ENCODE measurements around the gene FAM107B.

The FAM107B gene

DNA sequence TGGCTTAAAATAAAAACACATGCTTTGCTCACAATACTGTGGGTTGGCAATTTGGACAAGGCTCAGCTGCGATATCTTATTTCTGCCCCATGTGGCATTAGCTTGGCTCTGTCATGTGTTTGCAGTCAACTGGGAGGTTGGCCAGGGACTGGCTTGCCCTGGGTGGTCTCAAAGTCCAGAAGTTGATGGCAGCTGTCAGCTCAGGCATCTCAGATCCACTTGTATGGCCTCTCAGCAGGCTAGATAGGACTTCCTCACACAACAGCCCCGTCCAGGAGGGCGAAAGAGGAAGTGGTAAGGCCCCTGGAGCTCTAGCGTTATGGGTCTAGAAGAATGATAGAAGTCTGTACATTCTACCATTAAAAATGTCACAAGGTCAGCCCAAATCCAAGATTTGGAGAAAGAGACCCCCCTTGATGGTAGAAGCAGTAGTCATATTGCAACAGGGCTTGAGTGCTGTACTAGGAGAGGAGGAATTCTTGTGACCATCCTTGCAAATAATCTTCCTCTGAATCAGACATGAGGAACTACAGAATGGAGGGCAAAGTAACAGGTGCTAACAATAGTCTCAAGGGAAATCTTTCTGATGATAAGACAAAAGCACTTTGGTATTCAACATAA, 166.2 kb downstream of the FAM107B start:
- DNase-seq (ENCODE audit: low read depth): no peak
- H3K4me3 ChIP-seq (ENCODE audit: low read depth, low read length): no peak overlapping the region
- TF ChIP-seq, protein P1, sequence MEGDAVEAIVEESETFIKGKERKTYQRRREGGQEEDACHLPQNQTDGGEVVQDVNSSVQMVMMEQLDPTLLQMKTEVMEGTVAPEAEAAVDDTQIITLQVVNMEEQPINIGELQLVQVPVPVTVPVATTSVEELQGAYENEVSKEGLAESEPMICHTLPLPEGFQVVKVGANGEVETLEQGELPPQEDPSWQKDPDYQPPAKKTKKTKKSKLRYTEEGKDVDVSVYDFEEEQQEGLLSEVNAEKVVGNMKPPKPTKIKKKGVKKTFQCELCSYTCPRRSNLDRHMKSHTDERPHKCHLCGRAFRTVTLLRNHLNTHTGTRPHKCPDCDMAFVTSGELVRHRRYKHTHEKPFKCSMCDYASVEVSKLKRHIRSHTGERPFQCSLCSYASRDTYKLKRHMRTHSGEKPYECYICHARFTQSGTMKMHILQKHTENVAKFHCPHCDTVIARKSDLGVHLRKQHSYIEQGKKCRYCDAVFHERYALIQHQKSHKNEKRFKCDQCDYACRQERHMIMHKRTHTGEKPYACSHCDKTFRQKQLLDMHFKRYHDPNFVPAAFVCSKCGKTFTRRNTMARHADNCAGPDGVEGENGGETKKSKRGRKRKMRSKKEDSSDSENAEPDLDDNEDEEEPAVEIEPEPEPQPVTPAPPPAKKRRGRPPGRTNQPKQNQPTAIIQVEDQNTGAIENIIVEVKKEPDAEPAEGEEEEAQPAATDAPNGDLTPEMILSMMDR (IDR thresholded peaks at IDR 0.05; ENCODE audit: control insufficient read depth, extremely low read depth, insufficient read depth): no peak

DNA sequence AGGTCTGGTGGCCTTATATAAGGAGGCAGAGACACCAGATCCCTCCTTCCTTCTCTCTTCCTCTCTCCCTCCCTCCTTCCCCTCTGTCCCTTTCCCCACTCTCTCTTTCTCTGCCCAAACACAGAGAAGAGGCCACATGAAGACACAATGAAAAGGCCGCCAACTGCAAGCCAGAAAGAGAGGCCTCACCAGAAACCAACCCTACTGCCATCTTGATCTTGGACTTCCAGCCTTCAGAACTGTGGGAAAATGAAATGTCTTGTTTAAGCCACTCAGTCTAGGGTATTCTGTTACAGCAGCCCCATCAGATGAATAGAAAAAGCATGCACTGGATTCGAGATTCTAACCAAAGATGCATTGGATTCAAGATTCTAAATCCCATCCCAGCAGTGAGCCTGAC, 168.1 kb downstream of the FAM107B start:
- H3K4me3 ChIP-seq (ENCODE audit: low read depth, low read length): no peak overlapping the region
- TF ChIP-seq, protein P1 (IDR thresholded peaks at IDR 0.05; ENCODE audit: control insufficient read depth, extremely low read depth, insufficient read depth): no peak
- DNase-seq (ENCODE audit: low read depth): no peak

DNA sequence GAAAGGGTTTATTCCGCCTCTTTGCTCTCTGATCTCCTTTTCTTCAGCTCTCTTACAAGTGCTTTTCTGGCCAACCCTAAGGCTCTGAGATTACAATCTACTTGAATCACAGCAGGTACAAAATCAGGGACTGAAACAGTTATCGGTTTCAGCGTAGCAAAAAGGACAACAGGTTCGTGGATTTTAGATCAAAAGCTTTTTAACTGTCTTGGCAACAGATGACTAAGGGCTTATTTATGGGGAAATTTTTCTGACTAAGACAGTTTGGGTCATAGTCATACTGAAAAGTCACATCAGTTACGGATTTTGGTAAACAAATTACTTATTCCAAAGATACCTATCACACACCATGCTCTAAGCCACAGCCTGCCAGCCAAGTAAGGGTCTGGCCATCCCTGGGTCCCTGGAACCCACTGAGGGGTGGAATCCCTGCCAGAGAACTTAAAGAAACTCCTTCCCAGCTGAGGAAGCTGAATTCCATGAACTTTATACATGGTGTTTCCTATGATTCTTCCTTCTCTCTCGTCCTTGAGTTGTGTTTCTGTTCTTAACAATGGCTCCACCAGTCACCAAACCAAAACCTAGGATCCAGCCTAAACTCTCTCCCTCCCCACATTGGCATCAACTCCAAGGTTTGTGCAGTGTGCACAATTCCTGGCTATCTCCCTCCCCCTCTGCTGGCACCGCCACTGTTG, 169.3 kb downstream of the FAM107B start:
- DNase-seq (ENCODE audit: low read depth): no peak
- TF ChIP-seq, protein P1 (IDR thresholded peaks at IDR 0.05; ENCODE audit: control insufficient read depth, extremely low read depth, insufficient read depth): no peak
- H3K4me3 ChIP-seq (ENCODE audit: low read depth, low read length): peak overlapping the region; percentile 54

DNA sequence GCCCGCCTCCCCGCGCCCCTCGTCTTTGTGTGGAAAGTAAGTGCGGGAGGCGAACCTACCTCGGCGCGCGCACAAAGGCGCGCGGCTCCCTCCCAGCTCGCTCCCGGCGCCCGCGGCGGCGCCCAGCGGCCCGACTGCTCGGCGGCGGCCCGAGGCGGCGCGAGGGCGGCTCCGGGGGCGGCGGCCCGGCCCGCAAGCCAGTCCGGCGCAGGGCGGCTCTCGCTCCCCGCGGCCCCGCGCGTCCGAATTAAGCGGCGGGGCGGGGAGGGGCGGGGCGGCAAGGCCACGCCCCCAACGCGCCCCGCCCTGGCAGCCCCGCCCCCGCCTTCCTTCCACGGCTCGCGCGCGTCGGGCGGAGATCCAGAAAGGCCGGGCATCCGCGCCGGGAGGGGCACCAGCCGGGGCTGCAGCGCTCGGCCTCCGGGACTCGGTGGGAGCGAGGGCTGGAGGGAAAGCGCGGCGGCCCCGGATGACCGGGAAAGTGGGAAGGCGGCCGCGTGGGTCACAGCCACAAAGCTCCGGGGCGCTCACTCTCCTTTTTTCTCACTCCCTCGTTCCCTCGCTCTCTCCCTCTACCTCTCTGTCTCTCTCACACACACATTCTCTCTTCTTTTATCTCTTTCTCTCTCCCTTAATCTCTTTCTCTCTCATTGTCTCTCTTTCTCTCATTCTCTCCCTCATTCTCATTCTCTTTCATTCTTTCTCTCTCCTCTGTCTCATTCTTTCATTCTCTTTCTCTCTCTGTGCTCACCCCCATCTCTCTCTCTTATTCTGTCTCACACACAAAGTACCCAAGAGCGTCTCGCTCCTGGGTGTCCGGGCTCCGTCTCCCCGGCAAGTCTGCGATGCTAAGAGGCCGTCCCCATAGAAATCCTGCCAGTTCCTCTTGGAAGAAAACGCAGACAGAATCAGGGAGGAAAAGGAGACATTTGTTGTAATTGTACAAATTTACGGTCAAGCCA, 170.2 kb downstream of the FAM107B start:
- TF ChIP-seq, protein P1 (IDR thresholded peaks at IDR 0.05; ENCODE audit: control insufficient read depth, extremely low read depth, insufficient read depth): no peak
- peak overlapping the region; percentile 54 for H3K4me3 ChIP-seq (ENCODE audit: low read depth, low read length)
- DNase-seq (ENCODE audit: low read depth): no peak

DNA sequence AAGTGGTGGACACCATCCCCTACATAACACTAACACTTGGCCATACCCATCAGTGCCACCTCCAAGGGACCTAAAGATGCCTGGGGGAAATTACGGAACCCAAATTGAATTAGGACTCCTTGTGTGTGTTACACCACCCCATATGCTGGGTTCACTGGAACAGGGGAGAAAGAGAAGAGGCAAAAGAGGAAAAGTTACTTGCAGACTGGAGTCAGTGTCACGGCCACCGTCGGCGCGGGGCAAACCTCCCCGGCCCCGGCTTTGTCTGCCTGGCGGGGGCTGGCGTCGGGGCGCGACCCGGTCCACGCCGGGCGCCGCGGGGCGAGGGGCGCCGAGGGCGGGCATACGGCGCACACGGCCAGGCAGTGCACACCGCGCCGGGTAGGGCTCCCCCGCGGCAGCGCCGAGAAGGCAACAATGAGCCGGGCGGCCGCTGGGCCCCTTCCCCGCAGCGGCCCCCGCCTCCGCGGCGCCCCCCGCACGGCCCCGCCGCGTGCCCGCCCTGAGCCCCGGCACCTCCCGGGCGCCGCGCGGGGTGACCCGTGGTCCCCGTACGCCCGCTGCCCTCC, 171.1 kb downstream of the FAM107B start:
- TF ChIP-seq, protein P1 (IDR thresholded peaks at IDR 0.05; ENCODE audit: control insufficient read depth, extremely low read depth, insufficient read depth): no peak
- H3K4me3 ChIP-seq (ENCODE audit: low read depth, low read length): peak overlapping the region; percentile 50
- no peak for DNase-seq (ENCODE audit: low read depth)

DNA sequence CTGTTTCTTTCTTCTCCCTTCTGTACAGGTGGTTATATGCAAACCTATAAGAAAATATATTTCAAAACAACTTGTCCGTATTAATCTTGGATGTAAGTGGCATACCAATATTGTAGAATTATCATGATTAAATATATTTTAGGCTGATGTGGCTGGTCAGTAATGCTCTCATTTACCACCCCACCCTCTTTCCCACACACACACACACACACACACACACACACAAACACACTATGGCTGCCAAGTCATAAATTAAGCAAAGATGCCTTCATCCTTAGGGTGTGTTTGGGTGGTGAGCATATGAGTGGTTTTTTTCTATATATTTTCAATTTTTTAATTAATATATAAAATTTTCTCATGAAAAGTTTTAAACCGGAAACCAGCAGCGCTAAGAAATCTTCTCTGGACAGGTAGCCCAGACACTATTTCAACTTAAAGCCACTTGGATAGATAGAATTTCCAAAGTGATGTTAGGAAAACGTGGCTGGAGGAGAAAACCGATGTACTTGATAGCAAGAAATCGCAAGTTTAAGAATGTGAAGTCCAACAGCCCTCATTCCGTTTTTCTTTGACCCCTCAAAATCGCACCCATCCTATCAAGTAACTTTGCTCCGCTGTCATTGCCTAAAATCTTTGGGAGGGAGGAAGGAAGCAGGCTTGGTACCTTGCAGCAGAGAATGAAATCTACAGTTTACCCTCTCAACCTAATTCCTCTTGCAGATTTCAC, 171.7 kb downstream of the FAM107B start:
- H3K4me3 ChIP-seq (ENCODE audit: low read depth, low read length): peak overlapping the region; percentile 50
- DNase-seq (ENCODE audit: low read depth): no peak
- TF ChIP-seq, protein P1 (IDR thresholded peaks at IDR 0.05; ENCODE audit: control insufficient read depth, extremely low read depth, insufficient read depth): no peak

All from LNCaP clone FGC (cell line).